ENCODE data around the gene CLIC2. TPM values are rescaled to one million over a fixed set of nuclear protein-coding genes. Genes with fewer than 3 reads are reported as not detected.
"Not testable (repeated sequence)": the region's sequence is repeated elsewhere in the genome, so short reads cannot be mapped to it uniquely, and the experiment has no call there.

Gene CLIC2
- total RNA-seq, result 10 to 100 TPM in 7 of 9 donors, 1 to 10 TPM in 2; 4.8 to 22.0 (median 12.5) TPM
- polyA plus RNA-seq, result 1 to 10 TPM; 6.4 to 9.2 (median 8.2) TPM
- long read RNA-seq, donor 1, partial matches to known transcripts, result 0 of 3 reads
- long read RNA-seq, donor 1, other reads (novel, unspliced or antisense), result 0 of 3 reads
- long read RNA-seq, donor 2, result 0 reads
- long read RNA-seq, donor 3, partial matches to known transcripts, result 0 of 1 reads
- long read RNA-seq, donor 3, other reads (novel, unspliced or antisense), result 0 of 1 reads
- long read RNA-seq, donor 4, transcript CLIC2-202 (6 exons, 2,655 nt), result major isoform, 6 of 8 reads
- long read RNA-seq, donor 4, partial matches to known transcripts, result 0 of 8 reads
- long read RNA-seq, donor 4, other reads (novel, unspliced or antisense), result 2 of 8 reads
- long read RNA-seq, donor 5, transcript CLIC2-202 (6 exons, 2,655 nt), result major isoform, 10 of 18 reads
- long read RNA-seq, donor 5, partial matches to known transcripts, result 0 of 18 reads
- long read RNA-seq, donor 5, other reads (novel, unspliced or antisense), result 8 of 18 reads
- long read RNA-seq, donor 6, partial matches to known transcripts, result 0 of 4 reads
- long read RNA-seq, donor 6, other reads (novel, unspliced or antisense), result 1 of 4 reads
- long read RNA-seq, donor 7, partial matches to known transcripts, result 0 of 4 reads
- long read RNA-seq, donor 7, other reads (novel, unspliced or antisense), result 0 of 4 reads
- long read RNA-seq, donor 8, transcript CLIC2-202 (6 exons, 2,655 nt), result major isoform, 5 of 5 reads
- long read RNA-seq, donor 8, partial matches to known transcripts, result 0 of 5 reads
- long read RNA-seq, donor 8, other reads (novel, unspliced or antisense), result 0 of 5 reads
- long read RNA-seq, donor 9, transcript CLIC2-202 (6 exons, 2,655 nt), result major isoform, 5 of 5 reads
- long read RNA-seq, donor 9, partial matches to known transcripts, result 0 of 5 reads
- long read RNA-seq, donor 9, other reads (novel, unspliced or antisense), result 0 of 5 reads
- long read RNA-seq, donor 10, partial matches to known transcripts, result 6 of 9 reads
- long read RNA-seq, donor 10, other reads (novel, unspliced or antisense), result 0 of 9 reads

GRCh38 chrX:155334486-155335336, at the start of gene CLIC2:
CLIC2 (minus strand) TSS chrX:155334614; CDS start chrX:155334427, 187 bp downstream.
- Histone ChIP-seq H3K4me3 (peak within 1 kb of the TSS in 1 of 4 donors; percentile 44), H3K27me3 (no peaks in the 10 kb centered on the region), H3K36me3 (replicated peaks in 1 of 2) (no peaks in the 10 kb centered on the region), H3K9me3 (replicated peaks in 1 of 3) (no peaks in the 10 kb centered on the region), H3K27ac (peak within 1 kb of the TSS in 2 of 5 donors; percentile 22 to 34), H3K4me1 (replicated peaks in 1 of 2) (no peaks in the 10 kb centered on the region)
- intact Hi-C loops (cut with DNase I), result no loop called here
- WGBS, 4 donors, result 24 to 50% (median 28%) methylated on average over 3 to 5 of the region's 5 CpGs
- TF ChIP-seq, protein P1, sequence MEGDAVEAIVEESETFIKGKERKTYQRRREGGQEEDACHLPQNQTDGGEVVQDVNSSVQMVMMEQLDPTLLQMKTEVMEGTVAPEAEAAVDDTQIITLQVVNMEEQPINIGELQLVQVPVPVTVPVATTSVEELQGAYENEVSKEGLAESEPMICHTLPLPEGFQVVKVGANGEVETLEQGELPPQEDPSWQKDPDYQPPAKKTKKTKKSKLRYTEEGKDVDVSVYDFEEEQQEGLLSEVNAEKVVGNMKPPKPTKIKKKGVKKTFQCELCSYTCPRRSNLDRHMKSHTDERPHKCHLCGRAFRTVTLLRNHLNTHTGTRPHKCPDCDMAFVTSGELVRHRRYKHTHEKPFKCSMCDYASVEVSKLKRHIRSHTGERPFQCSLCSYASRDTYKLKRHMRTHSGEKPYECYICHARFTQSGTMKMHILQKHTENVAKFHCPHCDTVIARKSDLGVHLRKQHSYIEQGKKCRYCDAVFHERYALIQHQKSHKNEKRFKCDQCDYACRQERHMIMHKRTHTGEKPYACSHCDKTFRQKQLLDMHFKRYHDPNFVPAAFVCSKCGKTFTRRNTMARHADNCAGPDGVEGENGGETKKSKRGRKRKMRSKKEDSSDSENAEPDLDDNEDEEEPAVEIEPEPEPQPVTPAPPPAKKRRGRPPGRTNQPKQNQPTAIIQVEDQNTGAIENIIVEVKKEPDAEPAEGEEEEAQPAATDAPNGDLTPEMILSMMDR (IDR thresholded peaks at IDR 0.05), result no peak
- no peak for TF ChIP-seq POLR2A (IDR thresholded peaks at IDR 0.05)
- peak in 5 of 7 donors; percentile 9 to 69 (median 30) for DNase-seq

DNA sequence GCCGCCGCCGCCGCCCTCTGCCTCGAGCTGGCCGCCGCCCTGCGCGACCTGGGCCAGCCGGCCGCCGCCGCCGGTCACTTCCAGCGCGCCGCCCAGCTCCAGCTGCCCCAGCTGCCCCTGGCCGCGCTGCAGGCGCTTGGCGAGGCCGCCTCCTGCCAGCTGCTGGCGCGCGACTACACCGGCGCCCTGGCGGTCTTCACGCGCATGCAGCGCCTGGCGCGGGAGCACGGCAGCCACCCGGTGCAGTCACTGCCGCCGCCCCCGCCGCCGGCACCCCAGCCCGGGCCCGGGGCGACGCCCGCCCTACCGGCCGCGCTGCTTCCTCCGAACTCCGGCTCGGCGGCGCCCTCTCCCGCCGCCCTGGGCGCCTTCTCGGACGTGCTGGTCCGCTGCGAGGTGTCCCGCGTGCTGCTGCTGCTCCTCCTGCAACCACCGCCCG, 48.1 kb upstream of the CLIC2 start:
- H3K4me3 ChIP-seq; H3K4me1 ChIP-seq (replicated peaks in 1 of 2); H3K27ac ChIP-seq; H3K27me3 ChIP-seq; DNase-seq; H3K36me3 ChIP-seq (replicated peaks in 1 of 2); H3K9me3 ChIP-seq (replicated peaks in 1 of 3); intact Hi-C loops (cut with DNase I): not testable (repeated sequence)
- no CpG with 5 or more reads among the region's 64 CpGs for WGBS, 4 donors

DNA sequence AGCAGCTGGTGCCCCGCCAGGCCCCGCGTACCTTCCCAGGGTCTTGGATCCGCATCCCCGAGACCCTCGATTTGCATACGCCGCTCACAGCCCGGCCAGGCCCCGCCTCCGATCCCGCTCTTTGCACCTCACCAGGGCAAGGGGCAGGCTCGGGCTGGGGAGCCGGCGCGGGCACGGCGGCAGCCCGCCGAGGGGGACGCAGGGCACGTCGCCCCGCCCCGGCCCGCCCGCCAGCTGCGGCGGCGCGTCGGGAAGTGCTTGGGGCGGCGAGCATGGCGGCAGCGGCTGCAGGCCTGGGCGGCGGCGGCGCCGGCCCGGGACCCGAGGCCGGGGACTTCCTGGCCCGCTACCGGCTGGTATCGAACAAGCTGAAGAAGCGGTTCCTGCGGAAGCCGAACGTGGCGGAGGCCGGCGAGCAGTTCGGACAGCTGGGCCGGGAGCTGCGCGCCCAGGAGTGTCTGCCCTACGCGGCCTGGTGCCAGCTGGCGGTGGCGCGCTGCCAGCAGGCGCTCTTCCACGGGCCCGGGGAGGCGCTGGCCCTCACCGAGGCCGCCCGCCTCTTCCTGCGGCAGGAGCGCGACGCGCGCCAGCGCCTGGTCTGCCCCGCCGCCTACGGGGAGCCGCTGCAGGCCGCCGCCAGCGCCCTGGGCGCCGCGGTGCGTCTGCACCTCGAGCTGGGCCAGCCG, 47.6 kb upstream of the CLIC2 start, which contains the start of gene F8A2:
Gene F8A2, plus strand, starts transcription at position 253 of the 686 bp plus-strand sequence. Its CDS starts 20 bp downstream, at position 273.
- H3K27me3 ChIP-seq; H3K27ac ChIP-seq; H3K4me3 ChIP-seq; DNase-seq; intact Hi-C loops (cut with DNase I); H3K9me3 ChIP-seq (replicated peaks in 1 of 3); H3K36me3 ChIP-seq (replicated peaks in 1 of 2); H3K4me1 ChIP-seq (replicated peaks in 1 of 2): not testable (repeated sequence)
- WGBS, 4 donors, result no CpG with 5 or more reads among the region's 90 CpGs

DNA sequence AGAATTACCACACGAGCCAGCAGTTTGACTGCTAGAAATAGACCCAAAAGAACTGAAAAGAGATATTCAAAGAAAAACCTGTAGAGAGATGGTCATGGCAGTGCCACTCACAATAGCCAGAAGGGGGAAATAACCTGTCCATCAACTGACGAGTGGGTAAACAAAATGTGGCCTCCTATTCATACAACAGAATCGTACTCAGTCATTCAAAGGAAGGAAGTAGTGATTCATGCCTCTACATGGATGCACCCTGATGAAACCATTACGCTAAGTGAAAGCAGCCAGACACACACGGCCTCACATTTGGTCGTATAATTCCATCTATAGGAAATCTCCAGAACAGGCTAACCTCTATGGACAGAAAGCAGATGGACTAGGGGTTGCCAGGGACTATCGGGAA, 45.4 kb upstream of the CLIC2 start:
- H3K27me3 ChIP-seq; H3K36me3 ChIP-seq (replicated peaks in 1 of 2); H3K4me3 ChIP-seq; H3K4me1 ChIP-seq (replicated peaks in 1 of 2); H3K27ac ChIP-seq; intact Hi-C loops (cut with DNase I); H3K9me3 ChIP-seq (replicated peaks in 1 of 3); DNase-seq: not testable (repeated sequence)
- WGBS, 4 donors, result no CpG with 5 or more reads among the region's 7 CpGs

GRCh38 chrX:155373777-155374458, 39.5 kb upstream of the CLIC2 start:
- DNase-seq; intact Hi-C loops (cut with DNase I); H3K27me3 ChIP-seq; H3K9me3 ChIP-seq (replicated peaks in 1 of 3); H3K36me3 ChIP-seq (replicated peaks in 1 of 2); H3K4me3 ChIP-seq; H3K4me1 ChIP-seq (replicated peaks in 1 of 2); H3K27ac ChIP-seq: not testable (repeated sequence)
- WGBS, 4 donors, result no CpG with 5 or more reads among the region's 9 CpGs

DNA sequence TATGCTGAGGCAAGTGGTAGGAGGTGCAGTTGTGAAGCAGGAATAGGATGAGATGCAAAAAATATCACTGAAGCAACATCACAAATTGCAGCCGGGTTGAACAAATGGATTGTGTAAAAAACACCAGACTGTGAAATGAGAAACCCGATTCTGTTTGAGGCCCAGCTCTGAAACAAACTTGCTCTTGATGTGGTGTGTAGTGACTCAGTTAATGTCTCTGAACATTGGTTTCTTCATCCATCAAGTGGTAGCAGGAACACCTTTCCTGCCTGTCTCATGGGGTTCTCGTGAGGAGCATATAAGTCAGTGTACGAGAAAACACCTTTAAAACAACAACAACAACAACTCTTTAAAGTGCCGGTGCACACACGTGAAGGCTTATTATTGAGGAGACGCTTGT, 29.3 kb upstream of the CLIC2 start:
- H3K4me1 ChIP-seq (replicated peaks in 1 of 2); H3K4me3 ChIP-seq; H3K36me3 ChIP-seq (replicated peaks in 1 of 2); DNase-seq; H3K9me3 ChIP-seq (replicated peaks in 1 of 3); intact Hi-C loops (cut with DNase I); H3K27ac ChIP-seq; H3K27me3 ChIP-seq: not testable (repeated sequence)
- WGBS, 4 donors, result no CpG with 5 or more reads among the region's 7 CpGs

- H3K27me3 ChIP-seq; H3K36me3 ChIP-seq (replicated peaks in 1 of 2); H3K4me3 ChIP-seq; H3K27ac ChIP-seq; H3K9me3 ChIP-seq (replicated peaks in 1 of 3); intact Hi-C loops (cut with DNase I); H3K4me1 ChIP-seq (replicated peaks in 1 of 2); DNase-seq: not testable (repeated sequence)
- no CpG with 5 or more reads among the region's 4 CpGs for WGBS, 4 donors
Observed at GRCh38 chrX:155349448-155349847, 15.0 kb upstream of the CLIC2 start.

DNA sequence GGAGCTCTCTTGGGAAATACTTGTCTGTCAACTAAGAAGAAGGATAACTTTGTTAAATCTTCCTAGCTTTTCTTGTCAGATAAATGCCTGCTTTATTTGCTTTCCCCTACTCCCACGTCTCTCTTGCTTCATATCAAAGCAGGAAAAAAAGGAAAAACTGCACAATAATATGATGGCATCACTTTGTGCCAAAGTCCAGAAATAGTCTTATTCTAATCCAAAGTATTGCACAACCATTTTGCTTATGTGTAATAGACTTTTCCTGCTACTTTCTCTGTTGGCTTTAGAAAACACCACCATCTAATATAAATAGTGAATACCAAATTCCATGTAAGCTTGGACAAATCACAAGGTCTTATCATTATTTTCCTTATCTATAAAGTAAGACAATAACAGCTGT, 11.3 kb upstream of the CLIC2 start:
- H3K27ac ChIP-seq; H3K4me3 ChIP-seq; DNase-seq; H3K36me3 ChIP-seq (replicated peaks in 1 of 2); H3K4me1 ChIP-seq (replicated peaks in 1 of 2); H3K9me3 ChIP-seq (replicated peaks in 1 of 3); H3K27me3 ChIP-seq; intact Hi-C loops (cut with DNase I): not testable (repeated sequence)
- WGBS, 4 donors, result no CpG with 5 or more reads among the region's 1 CpG
